GM18870 (cell line): ENCODE data around the gene C19orf12.
"Not testable (repeated sequence)": the region's sequence is repeated elsewhere in the genome, so short reads cannot be mapped to it uniquely, and the experiment has no call there.

ENCODE experiments used
- ATAC-seq: cut with Tn5 transposase; IDR thresholded peaks from one replicate; pipeline ENCODE4 v1.9.1; 2021; ENCODE audit warnings: moderate library complexity; ENCODE audit not compliant: unreplicated experiment

Gene C19orf12

GRCh38 chr19:29731331-29731850 is 16.3 kb upstream of the C19orf12 start:
- no peak for ATAC-seq

DNA sequence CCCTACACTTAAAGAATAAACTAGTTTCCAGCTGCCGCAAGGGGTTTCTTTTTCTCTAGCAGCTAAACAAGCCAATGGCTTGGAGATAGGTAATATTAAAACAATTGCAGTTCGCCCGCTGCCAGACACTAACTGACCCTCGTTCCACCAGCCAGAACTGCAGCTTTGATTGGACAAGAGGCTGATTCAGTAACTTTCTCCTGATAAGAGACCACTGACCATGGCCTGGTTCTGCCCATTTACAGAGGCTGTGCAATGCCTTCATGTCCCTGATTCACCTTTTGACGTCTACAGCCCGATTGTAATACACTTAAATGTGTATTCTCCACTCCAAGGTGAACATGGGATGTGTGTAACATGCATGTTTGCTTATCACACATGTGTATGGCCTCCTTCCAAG is 12.8 kb upstream of the C19orf12 start:
- ATAC-seq, result no peak

- no peak for ATAC-seq
These were observed 9.7 kb upstream of the C19orf12 start for GRCh38 chr19:29724746-29725145.

DNA sequence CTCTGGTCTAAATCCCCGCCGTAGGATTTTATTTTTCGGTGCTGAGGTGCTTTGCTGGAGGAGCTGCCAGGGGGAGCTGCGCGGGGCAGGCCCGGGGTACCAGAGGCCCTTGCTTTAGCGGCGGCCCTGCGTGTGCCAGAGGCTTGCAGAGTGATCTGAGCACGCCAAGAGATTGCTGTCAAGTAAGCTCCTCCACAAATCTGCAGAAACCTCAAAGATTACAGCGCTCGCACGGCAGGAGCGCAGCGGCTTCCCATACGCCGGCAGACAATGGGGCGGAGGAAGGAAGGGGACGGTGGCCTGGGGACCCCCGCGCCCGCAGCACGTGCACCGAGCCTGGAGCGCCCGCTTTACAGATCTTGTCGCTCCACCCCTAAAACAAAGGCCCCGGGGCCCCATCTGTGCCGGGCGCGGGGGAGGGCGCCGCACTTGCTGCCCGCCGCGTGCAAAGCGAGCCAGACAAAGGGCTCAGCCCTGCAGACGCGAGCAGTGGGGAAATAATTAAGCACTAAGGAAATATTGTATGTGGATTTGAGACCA is 9.1 kb upstream of the C19orf12 start:
- no peak for ATAC-seq

DNA sequence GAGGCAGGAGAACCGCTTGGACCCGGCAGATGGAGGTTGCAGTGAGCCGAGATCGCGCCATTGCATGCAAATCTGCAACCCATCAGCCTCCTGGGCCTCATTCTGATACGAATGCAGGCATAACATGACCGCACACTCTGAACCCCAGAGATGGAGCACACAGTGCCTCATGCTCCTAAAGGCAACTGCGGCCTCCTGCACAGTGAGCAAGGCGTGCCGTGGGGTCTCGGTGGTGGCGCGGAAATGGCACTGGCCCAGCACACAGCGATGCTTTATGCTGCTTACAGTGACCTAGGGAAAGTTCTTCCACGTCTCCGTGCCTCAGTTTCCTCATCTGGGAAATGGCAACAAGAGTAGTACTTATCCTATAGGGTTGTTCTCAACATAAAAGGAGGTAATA is 2.0 kb upstream of the C19orf12 start:
- no peak for ATAC-seq

DNA sequence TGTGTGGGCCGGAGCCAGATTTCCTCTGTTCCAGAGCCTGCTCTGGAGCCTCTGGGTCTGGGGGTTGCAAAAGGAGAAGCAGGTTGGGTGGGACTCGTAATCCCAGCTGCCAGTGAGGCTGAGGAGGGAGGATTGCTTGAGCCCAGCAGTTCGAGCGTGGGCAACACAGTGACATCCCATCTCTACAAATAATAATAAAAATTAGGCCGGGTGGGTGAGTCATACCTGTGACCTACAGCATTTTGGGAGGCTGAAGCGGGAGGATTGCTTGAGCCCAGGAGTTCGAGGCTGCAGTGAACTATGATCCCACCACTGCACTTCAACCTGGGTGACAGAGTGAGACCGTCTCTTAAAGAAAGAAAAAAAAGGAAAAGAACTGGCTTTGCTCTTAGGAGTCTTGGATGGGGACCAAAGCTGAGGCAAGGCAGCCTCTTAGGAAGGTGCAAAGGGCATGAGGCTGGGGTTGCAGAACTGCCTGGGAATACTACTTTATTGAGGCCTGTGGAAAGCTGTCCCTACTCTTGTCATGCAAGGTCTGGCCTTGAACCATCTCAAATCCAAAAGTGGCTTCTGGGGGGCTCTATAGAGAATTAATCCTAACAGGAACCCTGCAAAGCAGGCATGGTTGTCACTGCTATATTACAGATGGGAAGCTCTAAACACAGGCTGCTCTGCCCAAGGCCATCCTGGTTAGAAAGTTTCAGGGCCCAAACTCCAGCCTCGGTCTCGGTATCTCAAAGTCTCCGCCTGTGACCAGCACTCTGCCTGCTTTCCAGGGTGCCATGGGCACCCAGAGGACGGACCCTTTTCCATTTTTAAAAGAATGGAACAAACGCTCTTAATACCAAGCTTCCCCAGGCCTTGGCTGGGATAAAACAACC is 880 bp upstream of the C19orf12 start:
- no peak for ATAC-seq

DNA sequence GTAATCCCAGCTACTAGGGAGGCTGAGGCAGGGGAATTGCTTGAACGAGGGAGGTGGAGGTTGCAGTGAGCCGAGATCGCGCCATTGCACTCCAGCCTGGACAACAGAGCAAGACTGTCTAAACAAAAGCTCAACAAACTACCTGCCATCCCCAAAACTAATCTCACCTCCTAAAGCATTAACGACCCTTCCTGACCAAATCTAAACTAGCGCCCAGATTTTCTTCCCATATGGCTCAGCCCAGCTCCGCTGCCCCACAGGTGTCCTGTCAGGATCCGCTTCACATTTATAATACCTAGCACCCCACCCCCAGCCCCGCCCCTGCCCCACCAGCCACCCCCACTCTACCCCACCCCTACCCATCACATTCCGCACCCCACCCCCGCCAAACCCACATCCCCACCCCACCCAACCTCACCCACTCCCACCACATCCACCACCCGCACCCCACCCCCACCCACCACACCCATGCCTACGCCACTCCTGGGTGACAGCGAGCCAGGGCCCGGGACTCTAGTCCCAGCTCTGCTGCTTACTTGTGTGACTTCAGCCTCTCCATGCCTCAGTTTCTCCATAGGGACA is 599 bp downstream of the C19orf12 start:
- no peak for ATAC-seq

GRCh38 chr19:29712744-29713516 is 2.1 kb downstream of the C19orf12 start:
- ATAC-seq, result no peak

GRCh38 chr19:29711584-29712132 is 3.4 kb downstream of the C19orf12 start:
- no peak for ATAC-seq

GRCh38 chr19:29709440-29709798 is 5.6 kb downstream of the C19orf12 start:
- ATAC-seq, result not testable (repeated sequence)

DNA sequence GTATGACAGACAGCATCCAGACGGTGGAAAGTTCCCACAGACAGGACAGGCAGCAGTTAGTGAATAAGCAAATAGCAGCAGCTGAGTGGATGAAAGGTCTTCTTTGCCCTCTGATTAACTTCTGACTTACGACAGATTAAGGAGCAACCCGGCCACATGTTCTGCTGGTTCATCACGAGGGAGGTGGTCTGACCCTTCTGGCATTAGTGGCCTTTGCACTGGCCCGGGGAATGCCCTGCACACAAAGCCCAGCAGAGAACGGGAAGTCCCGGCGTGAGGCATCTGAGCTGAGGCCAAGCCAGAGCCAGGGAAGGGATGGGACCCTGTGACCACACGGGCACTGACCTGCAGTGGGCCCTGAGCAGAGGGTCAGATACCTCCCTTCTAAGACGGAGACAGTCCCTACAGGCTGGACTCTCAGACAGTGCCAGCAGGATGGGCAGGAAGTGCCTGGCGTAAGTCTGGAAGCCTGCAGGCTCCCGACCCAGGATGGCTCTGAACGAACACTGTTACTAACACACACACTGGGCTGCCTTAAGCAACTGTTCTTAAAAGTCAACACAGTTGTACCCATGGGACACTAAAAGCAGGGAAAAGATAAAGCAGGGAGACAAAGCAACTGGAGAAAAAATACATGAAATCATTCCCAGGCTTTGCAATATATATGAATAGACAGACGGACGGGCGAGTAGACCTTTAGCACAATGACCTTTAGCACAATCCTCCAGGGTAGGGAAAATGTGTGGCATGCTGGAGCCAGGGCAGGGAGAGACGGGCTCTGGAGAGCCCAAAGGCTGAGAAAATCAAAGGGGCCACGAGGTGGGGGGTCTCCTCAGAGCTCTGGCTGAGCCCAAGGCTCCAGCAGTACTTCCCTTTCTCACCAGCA is 6.3 kb downstream of the C19orf12 start:
- no peak for ATAC-seq

- ATAC-seq, result no peak
These were observed 8.4 kb downstream of the C19orf12 start for GRCh38 chr19:29706635-29707034.

DNA sequence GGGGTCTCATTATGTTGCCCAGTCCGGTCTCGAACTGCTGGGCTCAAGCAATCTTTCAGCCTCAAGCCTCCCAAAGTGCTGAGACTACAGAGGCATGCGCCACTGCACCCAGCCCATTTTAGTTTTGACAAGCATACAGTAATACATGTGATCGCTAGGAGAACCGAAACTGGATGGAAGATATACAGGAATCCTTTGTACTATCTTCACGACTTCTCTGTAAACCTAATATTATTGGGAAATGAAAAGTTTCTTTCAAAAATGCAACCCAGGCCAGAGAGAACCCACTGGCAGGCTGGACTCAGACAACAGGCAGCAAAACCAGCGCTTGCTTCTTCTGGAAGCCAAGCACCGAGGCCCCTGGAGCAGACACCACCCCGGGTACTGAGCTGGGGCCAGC is 9.4 kb downstream of the C19orf12 start:
- no peak for ATAC-seq

GRCh38 chr19:29704562-29705558 is 10.2 kb downstream of the C19orf12 start:
- ATAC-seq, result peak; percentile 61

DNA sequence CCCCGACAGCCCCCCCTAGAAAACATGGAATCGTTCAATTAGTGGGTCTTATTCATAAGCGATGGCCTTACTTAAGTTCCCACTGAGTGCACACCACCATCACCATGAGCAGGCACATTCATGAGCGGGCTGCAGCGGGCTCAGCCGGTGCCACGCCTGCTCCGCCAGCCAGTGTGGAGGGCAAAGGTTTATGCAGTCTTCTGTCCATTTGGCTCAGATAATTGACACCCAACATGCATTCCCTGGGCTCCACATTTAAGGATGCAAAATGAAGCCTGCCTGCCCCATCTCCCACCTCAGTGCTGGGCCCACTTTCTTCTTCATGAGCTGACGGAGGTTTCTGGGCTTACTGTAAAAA is 12.1 kb downstream of the C19orf12 start:
- ATAC-seq, result no peak

DNA sequence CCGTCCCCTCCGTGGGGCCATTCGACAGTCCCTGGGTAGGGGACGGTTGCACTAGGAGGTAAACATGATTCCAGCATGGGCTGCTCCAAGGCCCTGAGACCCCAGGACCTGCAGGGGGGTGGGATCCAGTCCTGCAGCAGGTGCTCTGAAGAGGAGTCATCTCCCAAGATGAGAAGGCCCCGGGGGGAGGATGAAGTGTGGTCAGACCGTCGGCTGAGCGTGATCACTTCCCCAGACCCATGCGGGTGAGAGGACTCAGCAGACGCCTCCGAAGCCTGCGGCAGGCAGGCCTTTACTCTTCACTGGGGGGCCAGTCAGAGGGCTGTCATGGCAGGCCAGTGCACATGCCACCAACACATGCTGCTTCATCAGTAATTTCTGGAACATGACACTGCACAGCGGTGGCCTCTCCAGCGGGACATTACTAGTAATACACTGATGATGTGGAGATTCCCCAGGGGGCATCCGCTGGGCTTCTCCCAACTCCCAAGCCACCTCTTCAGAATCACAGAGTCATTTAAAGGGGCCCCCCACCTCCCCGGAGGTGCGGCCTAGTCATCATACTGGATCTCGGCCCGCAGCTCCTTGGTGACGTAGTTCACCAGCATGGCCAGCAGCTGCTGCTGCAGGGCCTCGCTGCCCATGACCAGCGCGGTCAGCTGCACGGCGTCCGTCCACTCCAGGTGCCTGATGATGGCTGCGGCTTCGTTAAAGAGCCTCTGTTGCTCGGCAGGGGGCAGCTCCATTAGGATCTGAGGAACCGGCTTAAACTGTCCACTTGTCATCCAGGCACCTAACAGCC is 12.7 kb downstream of the C19orf12 start:
- no peak for ATAC-seq

DNA sequence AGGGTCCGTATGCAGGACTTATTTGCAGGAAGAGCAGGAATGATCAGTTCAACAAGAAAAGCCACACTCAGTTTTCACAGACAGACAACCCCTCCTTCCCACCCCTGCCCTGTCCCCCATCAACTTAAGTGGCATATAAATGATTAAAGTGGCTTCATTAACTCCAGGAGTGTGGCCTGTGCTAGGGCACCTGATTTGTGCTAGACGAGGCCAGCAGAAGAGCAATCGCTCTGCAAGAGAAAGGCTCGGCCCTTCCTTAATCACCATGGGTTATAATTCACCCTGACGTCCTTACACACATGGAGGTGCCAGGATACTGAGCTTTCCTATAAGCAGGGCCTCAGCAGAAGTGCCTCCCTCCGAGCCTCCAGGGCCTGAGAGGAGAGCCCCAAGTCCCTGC is 14.6 kb downstream of the C19orf12 start:
- no peak for ATAC-seq

DNA sequence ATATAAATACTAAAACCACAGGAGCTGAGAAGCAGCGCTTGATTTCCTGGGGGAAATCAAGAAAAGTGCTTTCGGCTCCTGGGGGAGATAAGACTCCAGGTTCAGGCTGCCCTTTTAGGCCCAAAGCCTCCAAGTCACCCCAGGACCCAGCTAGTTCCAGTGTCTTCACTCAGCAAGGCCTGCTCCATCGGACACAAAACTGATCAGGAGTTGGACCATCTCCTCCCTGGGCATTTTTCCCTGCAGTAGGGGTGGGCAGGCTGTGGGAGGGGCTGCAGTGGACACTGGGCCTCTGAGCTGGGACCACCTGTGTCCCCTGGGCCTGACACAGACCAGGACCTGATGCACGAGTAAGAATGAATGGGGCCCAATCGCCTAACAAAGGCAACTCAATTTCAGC is 15.2 kb downstream of the C19orf12 start:
- ATAC-seq, result no peak
